Kidney tubule cell (primary cell): ENCODE data around the gene TMEM178A.

Source experiments
- DNase-seq: peaks from one replicate; pipeline ENCODE4 v3.0.0-alpha.2; 2018; ENCODE audit warnings: low spot score

TMEM178A gene

GRCh38 chr2:39715822-39716221, 50.1 kb downstream of the TMEM178A start:
- no peak for DNase-seq

GRCh38 chr2:39717067-39717466, 51.4 kb downstream of the TMEM178A start:
- DNase-seq = no peak

GRCh38 chr2:39718483-39718882, 52.8 kb downstream of the TMEM178A start:
- no peak for DNase-seq

- DNase-seq = no peak
Observed at GRCh38 chr2:39719317-39719716, 53.6 kb downstream of the TMEM178A start.

- DNase-seq = no peak
Observed at GRCh38 chr2:39720970-39721369, 55.3 kb downstream of the TMEM178A start.

- no peak for DNase-seq
Observed at GRCh38 chr2:39723497-39723896, 57.8 kb downstream of the TMEM178A start.

GRCh38 chr2:39723946-39724827, 58.5 kb downstream of the TMEM178A start:
- DNase-seq = peak; percentile 58

- DNase-seq = peak; percentile 33
Observed at GRCh38 chr2:39724828-39725144, 59.1 kb downstream of the TMEM178A start.

- peak; percentile 17 for DNase-seq
Observed at GRCh38 chr2:39725401-39725800, 59.7 kb downstream of the TMEM178A start.

GRCh38 chr2:39728085-39728484, 62.4 kb downstream of the TMEM178A start:
- peak; percentile 56 for DNase-seq

- DNase-seq = peak; percentile 45
Observed at GRCh38 chr2:39728941-39729351, 63.2 kb downstream of the TMEM178A start.

GRCh38 chr2:39730276-39730675, 64.6 kb downstream of the TMEM178A start:
- DNase-seq = no peak

- peak; percentile 52 for DNase-seq
Observed at GRCh38 chr2:39730685-39731302, 65.1 kb downstream of the TMEM178A start.

GRCh38 chr2:39731546-39731945, 65.8 kb downstream of the TMEM178A start:
- DNase-seq = no peak

GRCh38 chr2:39732482-39732881, 66.8 kb downstream of the TMEM178A start:
- peak; percentile 21 for DNase-seq

GRCh38 chr2:39733070-39733674, 67.5 kb downstream of the TMEM178A start:
- no peak for DNase-seq

GRCh38 chr2:39734445-39734844, 68.7 kb downstream of the TMEM178A start:
- no peak for DNase-seq

GRCh38 chr2:39735648-39736047, 69.9 kb downstream of the TMEM178A start:
- DNase-seq = no peak

- DNase-seq = peak; percentile 26
Observed at GRCh38 chr2:39736640-39737039, 70.9 kb downstream of the TMEM178A start.

GRCh38 chr2:39737661-39738060, 71.9 kb downstream of the TMEM178A start:
- DNase-seq = peak; percentile 25

GRCh38 chr2:39738936-39739335, 73.2 kb downstream of the TMEM178A start:
- DNase-seq = no peak

- DNase-seq = peak; percentile 40
Observed at GRCh38 chr2:39739386-39739785, 73.7 kb downstream of the TMEM178A start.

- DNase-seq = no peak
Observed at GRCh38 chr2:39741871-39742270, 76.2 kb downstream of the TMEM178A start.
